Gastrocnemius medialis (tissue), 4 donors: ENCODE measurements around the gene DAND5. TPM values are rescaled to one million over a fixed set of nuclear protein-coding genes. Genes with fewer than 3 reads are reported as not detected.

ENCODE experiments used
- ATAC-seq, 2 donors: fragments of 150-250 bp; one replicate each; pipeline ENCODE4 v1.9.1; 2016
- DNase-seq, 2 donors: peaks; one replicate each; pipeline ENCODE4 v3.0.0-alpha.2; 2019
- H3K27ac ChIP-seq, 4 donors: fragments of 200-600 bp; sonication (generic); 1 replicate in 1 of 4; 2 replicates in 3 of 4; pipeline ENCODE4 v1.5.1; 2016 to 2018; ENCODE audit warnings: mild to moderate bottlenecking in 2 of 4, moderate library complexity in 1 of 4
- H3K27me3 ChIP-seq, 3 donors: fragments of 200-600 bp; sonication (generic) in 2 of 3; 1 replicate in 1 of 3; 2 replicates in 2 of 3; pipeline versions ENCODE4 v1.5.1 to v1.6.0; 2016 to 2019; ENCODE audit warnings: mild to moderate bottlenecking in 1 of 3, moderate library complexity in 1 of 3
- H3K36me3 ChIP-seq, 2 donors: fragments of 200-600 bp; sonication (generic) in 1 of 2; one replicate each; pipeline ENCODE4 v1.5.1; 2017 to 2018
- H3K4me1 ChIP-seq, 2 donors: fragments of 200-600 bp; sonication (generic) in 1 of 2; one replicate each; pipeline ENCODE4 v1.5.1; 2016 to 2017; ENCODE audit warnings: mild to moderate bottlenecking in 2 of 2
- H3K4me3 ChIP-seq, 4 donors: fragments of 200-600 bp; sonication (generic) in 3 of 4; 1 replicate in 1 of 4; 2 replicates in 3 of 4; pipeline ENCODE4 v1.5.1; 2016 to 2019; ENCODE audit warnings: mild to moderate bottlenecking in 2 of 4
- H3K9me3 ChIP-seq, 3 donors: fragments of 200-600 bp; sonication (generic) in 2 of 3; 1 replicate in 1 of 3; 2 replicates in 2 of 3; pipeline ENCODE4 v1.5.1; 2016 to 2019
- CTCF ChIP-seq, 5 experiments: fragments of 450-650 bp in 3 of 5; fragments of 200-600 bp in 2 of 5; sonication (generic) in 2 of 5; IDR thresholded peaks in 4 of 5; conservative IDR thresholded peaks in 1 of 5; 1 replicate in 4 of 5; 2 replicates in 1 of 5; pipeline ENCODE4 v1.5.1; 2016 to 2019; ENCODE audit warnings: antibody characterized with exemption in 5 of 5, mild to moderate bottlenecking in 3 of 5, moderate library complexity in 3 of 5
- POLR2A ChIP-seq, 2 donors: fragments of 450-650 bp; IDR thresholded peaks; one replicate each; pipeline ENCODE4 v1.6.1; 2017; ENCODE audit warnings: antibody characterized with exemption in 2 of 2, mild to moderate bottlenecking in 2 of 2, moderate library complexity in 2 of 2
- in situ Hi-C, 4 donors: fragments of 200-750 bp; cut with MboI; loops; one replicate each; pipeline versions ENCODE4 v1.15.0 to v1.8.0; 2017; ENCODE audit warnings: low sequenced_read_pairs in 4 of 4
- intact Hi-C: fragments of 100-400 bp; cut with DNase I; formaldehyde crosslinking; loops from one replicate; pipeline ENCODE4 v1.15.1; 2023; ENCODE audit warnings: low total_unique reads
- total RNA-seq, 4 donors: library from RNA; depleted of rRNA; stranded (reverse); fragments of >200 nt; gene quantifications; one replicate each; pipeline versions ENCODE4 v1.1.0 to v1.2.3, GENCODE V29; 2016

The DAND5 gene
- total RNA-seq, 4 donors from 2014 or later: not detected

GRCh38 chr19:13010038-13010991 is 40.9 kb downstream of the DAND5 start:
- Histone ChIP-seq H3K27ac (peak overlapping the region; percentile 97 to 100 (median 99)), H3K4me1 (peaks cover 76 to 79% of the 10 kb centered on the region in 2 donors), H3K9me3 (no peaks in the 10 kb centered on the region), H3K4me3 (peak overlapping the region in 2 of 4 donors; percentile 2 to 22), H3K36me3 (no peaks in the 10 kb centered on the region), H3K27me3 (no peaks in the 10 kb centered on the region)
- intact Hi-C loops: no loop called here
- ATAC-seq (no peak), DNase-seq (no peak)
- TF ChIP-seq CTCF (IDR thresholded peaks at IDR 0.05 in 4 of 5, conservative IDR thresholded peaks at IDR 0.05 in 1 of 5) (no peak), POLR2A (IDR thresholded peaks at IDR 0.05) (no peak)
- in situ Hi-C loops: no loop called here

DNA sequence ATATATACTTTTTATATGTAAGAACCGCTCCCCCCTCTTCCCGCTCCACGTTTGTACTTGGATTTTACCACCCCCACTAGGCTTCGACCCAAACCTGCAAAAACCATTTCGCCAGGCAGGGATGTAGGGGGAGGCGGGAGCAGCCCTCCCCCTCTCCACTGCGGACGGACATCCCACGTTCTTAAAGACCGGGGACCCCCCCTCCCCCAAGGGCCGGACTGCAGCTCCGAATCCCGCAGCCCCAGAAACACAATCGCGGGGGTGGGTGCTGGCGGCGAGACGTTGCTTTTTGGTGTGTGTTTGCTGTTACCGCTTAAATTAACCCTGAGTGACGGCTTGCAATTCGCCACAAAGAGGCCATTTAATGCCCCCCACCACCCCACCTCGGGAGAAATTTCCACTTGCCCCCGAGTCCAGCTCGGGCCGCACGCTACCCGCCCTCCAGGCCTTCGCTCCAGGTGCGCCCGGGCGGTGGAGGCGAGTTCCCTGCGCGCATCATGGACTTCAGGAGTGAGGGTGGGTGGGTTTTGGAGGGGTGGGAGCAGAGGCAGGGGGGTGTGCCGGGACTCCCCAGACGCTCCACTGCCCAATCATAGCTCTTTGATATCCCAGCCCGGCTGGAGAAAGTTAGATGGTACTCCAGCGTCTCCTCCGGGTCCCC is 41.7 kb downstream of the DAND5 start:
- Histone ChIP-seq H3K27me3 (no peaks in the 10 kb centered on the region), H3K27ac (peak overlapping the region; percentile 97 to 100 (median 99)), H3K4me3 (peak overlapping the region in 1 of 4 donors; percentile 74), H3K9me3 (no peaks in the 10 kb centered on the region), H3K36me3 (no peaks in the 10 kb centered on the region), H3K4me1 (peaks cover 73 to 79% of the 10 kb centered on the region in 2 donors)
- TF ChIP-seq CTCF (IDR thresholded peaks at IDR 0.05 in 4 of 5, conservative IDR thresholded peaks at IDR 0.05 in 1 of 5): no peak
- TF ChIP-seq POLR2A (IDR thresholded peaks at IDR 0.05): no peak
- intact Hi-C loops (no loop called here), in situ Hi-C loops (no loop called here)
- no peak for ATAC-seq
- no peak for DNase-seq

- H3K27ac ChIP-seq: peak overlapping the region; percentile 97 to 100 (median 99)
- peaks cover 71 to 79% of the 10 kb centered on the region in 2 donors for H3K4me1 ChIP-seq
- no peaks in the 10 kb centered on the region for H3K27me3 ChIP-seq
- TF ChIP-seq CTCF (IDR thresholded peaks at IDR 0.05 in 4 of 5, conservative IDR thresholded peaks at IDR 0.05 in 1 of 5): no peak
- no peak for TF ChIP-seq POLR2A (IDR thresholded peaks at IDR 0.05)
- ATAC-seq: no peak
- no peaks in the 10 kb centered on the region for H3K36me3 ChIP-seq
- H3K9me3 ChIP-seq: no peaks in the 10 kb centered on the region
- intact Hi-C loops (loop anchor here (2.0 kb wide), 1 partner anchor 15 kb away; no protein-coding TSS in a partner anchor), in situ Hi-C loops (no loop called here)
- peak overlapping the region; percentile 52 to 74 (median 59) for H3K4me3 ChIP-seq
- DNase-seq: peak in 1 of 2 donors; percentile 54
Measured at GRCh38 chr19:13011653-13012389, 42.4 kb downstream of the DAND5 start.

- TF ChIP-seq POLR2A (IDR thresholded peaks at IDR 0.05): no peak
- TF ChIP-seq CTCF (IDR thresholded peaks at IDR 0.05 in 4 of 5, conservative IDR thresholded peaks at IDR 0.05 in 1 of 5): peak in 2 of 5 experiments; percentile 19 to 22
- intact Hi-C loops: loop anchor here (2.0 kb wide), 1 partner anchor 16 kb away; no protein-coding TSS in a partner anchor
- Histone ChIP-seq H3K27ac (peak overlapping the region; percentile 97 to 100 (median 99)), H3K4me1 (peaks cover 71 to 79% of the 10 kb centered on the region in 2 donors), H3K27me3 (no peaks in the 10 kb centered on the region), H3K4me3 (peak overlapping the region; percentile 52 to 74 (median 59)), H3K36me3 (no peaks in the 10 kb centered on the region), H3K9me3 (no peaks in the 10 kb centered on the region)
- in situ Hi-C loops: no loop called here
- DNase-seq (no peak), ATAC-seq (no peak)
Measured at GRCh38 chr19:13012390-13012689, 43.0 kb downstream of the DAND5 start.
